Fibroblast of skin of back (primary cell): ENCODE results near the gene CA10.

Experiments used
- DNase-seq: peaks from one replicate; pipeline ENCODE4 v3.0.0-alpha.2; 2013

Gene CA10

DNA sequence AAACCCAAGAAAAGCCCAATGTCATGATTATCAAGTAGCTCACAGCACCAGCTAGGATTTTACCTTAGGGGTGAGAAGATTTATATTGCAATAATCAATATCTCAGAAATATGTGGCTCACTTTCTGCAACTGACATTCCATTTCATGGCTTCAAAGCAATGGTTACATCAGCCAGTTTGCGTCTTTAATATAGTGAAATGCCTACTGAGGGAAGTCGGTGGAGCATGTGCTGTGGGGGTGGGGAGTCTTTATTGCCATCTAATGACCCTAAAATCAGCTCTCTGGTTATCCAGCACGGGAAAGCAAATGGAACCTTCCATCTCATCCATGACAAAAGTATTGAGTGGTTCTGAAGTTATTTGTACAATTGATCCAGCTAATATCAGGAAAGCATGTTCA lies 395.5 kb downstream of the CA10 start:
- no peak for DNase-seq

DNA sequence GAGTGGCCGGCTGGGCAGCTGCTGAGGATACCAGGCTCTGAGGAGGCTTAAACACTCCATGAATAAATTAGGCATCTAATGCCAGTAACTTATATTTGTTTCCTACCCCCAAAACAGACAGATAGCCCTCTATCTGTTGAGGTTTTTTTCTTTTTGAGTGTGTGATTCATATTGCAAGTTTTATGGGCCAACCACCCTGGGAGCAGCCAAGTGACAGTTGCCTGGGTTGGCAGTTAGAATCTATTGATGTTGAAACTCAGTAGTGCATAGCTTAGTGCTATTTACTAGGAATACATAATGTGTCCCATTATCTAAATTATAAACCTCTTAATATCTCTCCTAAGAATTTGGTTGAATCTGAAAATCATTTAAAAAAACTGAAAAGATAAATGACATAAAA lies 397.4 kb downstream of the CA10 start:
- DNase-seq, result no peak

DNA sequence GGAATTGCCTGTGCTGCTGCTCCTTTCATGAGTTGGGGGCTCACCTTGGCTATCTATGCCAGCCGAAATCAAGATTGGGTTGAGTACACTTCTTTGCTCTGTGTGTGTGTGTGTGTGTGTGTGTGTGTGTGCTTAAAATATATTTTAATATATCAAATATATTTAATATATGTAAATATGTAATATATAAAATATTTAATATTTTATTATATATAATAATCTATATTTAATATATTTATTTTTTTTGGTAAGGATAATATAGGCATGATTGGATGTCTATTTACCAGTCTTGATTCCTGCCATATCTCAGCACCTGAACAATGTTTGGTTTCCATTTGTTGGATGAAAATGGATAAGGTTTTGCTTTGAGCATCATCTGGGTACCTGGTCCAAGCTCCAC lies 399.3 kb downstream of the CA10 start:
- DNase-seq, result no peak

DNA sequence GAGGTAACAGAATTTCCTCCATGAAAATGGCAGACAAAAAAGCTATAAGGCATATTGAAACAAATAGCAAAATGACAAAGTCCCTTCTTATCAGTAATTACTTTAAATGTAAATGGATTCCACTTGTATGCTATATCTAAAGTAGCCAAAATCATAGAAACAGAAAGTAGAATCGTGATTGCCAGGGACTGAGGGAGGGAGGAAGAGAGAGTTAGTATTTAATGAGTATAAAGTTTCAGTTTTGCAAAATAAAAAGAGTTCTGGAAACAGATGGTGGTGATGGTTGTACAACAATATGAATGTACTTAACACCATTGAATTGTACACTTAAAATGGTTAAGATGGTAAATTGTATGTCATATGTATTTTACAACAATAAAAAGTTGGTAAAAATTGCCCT lies 407.4 kb downstream of the CA10 start:
- no peak for DNase-seq

DNA sequence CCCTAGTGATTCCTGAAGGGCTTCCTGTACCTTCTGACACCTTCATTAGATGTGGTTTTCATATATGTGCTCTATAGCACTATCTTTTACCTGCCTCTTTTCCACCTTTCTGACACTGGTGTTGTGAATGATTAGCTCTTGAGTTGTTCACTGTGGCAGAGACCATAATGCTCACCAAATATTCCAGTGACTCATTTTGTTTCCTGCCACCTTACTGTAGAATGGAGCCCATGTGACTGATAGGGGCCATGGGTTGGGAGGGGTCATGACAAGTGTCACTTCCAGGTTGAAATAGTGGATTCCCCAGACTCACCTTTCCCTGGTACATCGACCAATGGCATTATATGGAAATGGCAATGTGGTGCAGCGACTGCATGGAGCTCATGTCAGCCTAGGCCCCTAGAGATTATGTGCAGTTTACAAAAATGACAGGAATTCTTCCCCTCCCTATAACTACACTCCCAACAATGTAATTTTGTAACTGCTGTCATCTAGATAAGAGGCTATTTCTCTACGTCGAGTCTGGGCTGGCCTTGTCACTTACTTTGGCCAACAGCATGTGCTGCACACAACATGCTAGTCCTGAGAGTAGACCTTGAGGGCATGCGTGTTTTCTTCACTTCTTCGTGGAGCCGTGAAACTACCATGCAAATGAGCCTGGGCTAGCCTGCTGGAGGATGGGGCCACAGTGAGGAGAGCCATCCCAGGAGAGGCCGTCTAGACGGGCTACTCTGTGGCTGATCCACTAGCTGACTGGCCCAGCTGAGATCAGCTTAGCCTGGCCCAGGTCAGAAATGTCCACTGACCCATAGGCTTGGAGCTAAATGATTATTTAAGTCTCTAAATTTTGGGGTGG lies 409.5 kb downstream of the CA10 start:
- DNase-seq, result no peak

DNA sequence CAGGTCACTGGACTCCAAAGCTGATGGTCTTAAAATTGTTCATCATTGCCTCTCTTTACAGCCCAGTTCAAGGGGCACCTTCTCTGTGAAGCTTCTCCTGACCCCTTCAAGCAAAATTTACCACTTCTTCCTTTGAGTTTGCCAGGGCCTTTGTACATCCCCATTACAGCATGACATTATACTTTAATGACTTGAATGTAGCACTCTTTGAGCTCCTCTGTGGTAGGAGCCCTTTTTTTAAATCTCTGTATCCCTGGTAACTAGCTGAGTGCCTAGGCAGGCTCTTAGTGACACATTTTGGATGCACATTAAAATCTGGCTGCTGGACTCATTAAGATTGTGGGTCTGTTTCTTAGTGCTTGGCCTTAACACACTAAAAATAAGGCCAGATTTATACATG lies 412.1 kb downstream of the CA10 start:
- no peak for DNase-seq

DNA sequence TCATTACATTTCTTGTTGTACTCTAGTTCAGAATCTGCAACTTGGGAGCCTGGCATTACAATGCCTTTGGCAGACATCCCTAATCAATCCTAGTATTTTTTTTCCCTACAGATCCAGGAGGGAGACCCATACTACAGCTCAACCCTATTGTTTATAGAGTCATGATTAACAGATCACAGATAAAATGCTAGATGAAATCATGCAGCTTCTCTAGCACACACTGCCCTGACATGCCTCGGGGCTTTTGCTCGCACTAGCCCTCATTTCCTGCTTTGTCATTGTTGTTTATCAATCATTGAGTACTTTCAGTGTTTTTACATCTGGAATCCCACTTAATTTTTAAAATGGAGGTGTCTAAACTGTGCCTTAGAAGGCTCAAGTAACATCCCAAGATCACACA lies 412.5 kb downstream of the CA10 start:
- DNase-seq, result no peak

DNA sequence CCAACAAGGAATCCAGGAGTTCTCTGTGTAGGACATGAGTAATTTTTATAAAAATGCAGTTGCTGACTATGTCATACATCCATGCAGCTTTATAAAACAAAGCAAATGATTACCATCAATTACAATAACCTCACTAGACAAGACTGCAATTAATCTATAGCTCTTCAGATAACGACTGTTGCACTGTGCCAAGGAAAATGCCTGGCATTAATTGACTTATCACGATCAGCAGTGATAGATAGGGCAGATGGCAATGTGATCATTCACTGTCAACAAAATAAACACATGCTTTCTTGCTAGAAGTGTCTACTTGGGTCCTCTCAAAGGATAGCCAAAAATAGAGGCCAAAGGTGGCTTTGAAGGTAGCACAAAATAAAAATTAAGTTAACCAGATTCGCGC lies 415.0 kb downstream of the CA10 start:
- DNase-seq, result no peak

DNA sequence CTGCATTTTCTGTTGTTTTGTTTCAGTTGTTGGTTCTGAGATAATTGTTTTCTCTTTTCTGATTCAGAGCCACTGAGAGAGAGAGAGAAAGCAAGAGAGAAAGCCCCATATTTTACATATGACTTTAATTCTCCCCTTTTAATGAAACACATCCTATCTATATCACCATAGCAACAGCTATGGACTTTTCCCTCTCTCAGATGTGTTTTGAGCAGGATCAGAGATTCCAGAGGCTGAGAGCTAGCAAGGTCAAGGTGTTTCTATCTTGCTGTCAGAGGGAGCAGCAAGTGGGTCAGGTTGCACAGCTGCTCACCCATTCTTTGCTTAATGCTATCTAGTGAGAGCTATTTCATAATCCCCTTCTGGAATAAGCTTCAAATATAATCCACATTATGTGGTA lies 415.9 kb downstream of the CA10 start:
- no peak for DNase-seq

DNA sequence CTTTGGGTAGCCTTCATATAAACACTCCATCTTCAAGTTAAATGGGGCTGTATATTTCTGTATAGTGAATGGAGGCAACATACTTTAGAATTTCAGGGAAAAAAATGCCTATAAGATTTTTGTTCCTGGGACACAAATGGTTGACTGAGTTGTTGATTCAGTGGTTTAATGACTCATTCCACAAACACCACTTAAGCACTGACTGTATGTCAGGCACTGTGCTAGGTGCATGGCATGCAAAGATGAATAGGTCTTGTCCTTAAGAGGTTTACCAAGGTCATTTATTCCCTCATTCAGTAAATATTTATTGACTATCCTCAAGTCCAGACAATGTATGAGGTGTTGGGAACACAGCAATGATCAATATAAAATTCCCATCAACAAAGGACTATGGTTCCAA lies 417.1 kb downstream of the CA10 start:
- DNase-seq, result peak; percentile 7

DNA sequence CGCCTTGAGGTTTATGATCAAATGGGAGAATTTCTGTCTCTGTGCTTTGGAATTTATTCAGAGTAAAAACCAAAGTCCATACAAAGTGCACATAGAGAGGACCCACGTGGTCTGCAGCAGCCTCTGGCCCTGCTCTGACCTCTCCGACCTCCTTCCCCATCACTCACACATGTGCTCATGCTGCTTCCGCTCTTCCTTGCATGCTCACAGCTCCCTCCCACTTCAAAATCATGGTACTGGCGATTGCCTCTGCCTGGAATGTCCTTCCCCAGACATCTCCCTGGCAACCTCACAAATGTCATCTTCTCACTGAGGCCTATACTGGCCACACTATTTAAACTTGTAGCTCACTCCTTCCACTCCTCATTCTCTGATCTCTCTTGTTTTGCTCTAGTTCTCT lies 418.0 kb downstream of the CA10 start:
- no peak for DNase-seq

DNA sequence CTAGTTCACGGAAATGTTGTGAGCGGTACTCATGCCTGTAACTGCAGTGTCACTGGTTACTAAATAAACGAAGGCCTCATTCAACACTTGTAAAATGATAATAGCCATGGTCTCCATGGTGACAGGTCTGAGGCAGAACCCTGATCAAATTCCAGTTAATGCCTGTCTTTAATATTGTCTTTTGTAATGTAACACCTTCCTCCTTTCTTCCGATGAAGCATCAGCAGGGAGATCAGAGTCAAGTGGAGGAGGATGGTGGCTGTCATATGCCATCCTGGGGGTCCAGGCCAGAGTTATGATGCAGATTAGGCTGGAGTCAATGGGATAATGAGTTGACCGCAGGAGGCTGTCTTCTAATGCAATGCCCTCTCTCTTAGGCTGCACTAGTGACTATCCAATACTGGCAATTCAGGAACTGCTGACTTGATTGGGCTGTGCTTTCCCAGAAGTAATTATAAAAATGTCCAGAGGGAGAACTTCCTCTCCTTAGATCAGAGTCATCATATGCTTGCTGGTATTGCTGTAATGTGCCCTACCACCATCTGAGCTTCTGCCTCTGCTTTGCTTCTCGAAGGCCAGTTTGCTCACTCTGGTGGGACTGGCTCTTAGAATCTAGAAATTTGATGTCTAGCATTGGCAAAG lies 419.1 kb downstream of the CA10 start:
- no peak for DNase-seq

DNA sequence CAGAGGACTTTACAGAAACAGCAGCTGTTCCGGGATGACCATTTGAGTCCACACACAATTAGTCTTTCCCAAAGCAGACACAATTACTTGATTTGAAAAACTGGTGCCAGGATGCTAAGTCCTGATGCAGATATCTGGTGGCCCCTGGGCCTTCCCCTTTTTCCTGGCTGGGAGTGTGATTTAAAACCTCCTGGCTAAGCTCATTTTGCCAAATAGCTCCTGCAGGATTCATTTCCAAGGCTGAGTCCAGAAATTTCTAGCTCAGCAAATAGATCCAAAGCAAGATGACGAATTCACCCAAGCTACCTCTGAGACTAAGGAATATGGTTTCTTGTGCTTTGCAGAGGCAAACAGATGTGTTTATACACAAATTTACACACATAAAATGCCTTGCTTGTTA lies 422.2 kb downstream of the CA10 start:
- DNase-seq, result no peak

DNA sequence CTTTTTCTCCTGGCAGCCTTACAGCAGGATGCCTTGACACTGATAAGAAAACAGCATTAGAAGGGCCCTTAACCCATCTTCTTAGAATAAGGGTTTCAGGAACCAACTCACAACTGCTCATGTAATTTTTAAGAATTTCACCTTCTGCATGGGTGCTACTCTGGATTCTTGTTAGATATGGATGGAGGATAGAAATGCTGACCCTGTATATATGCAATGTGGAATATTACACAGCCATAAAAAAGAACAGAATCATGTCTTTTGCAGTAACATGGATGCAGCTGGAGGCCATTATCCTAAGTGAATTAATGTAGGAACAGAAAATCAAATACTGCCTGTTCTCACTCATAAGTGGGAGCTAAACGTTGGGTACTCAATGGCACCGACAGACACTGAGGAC lies 423.5 kb downstream of the CA10 start:
- no peak for DNase-seq

DNA sequence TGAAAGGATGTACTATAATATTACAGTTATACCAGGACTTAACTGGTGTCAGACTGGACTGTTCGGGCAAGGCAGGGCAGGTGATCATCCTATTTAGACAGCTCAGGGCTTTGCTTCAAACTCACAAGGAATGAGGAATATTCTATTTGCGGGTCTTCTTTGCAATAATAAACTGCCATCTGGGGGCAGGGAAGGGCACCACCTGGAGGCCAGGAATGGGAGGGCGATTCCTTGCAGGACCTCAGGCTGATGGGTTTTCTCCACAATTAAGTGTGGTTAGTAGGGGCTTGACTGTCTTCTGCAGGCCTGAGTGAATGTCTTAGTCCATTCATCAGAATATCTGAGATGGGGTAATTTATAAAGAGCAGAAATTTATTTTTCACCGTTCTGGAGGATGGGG lies 424.1 kb downstream of the CA10 start:
- DNase-seq, result no peak

DNA sequence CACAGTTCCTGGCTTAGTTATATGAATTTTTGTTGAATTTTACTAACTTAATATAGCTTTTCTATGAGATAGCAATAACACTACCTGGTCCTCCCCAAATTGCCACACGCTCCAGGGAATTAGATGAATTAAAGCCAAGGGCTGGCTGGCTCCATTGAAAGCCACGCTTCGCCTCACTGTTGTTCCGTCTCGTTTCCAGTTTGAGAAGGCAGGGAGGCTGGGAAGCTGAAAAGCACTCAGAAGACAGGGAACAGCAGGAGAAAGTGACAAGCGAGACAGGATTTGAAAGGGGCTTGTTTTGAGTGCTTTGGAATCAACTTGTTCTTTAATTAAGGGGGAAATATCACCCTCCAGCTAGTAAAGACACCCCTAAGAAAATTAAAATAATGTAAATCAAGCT lies 425.3 kb downstream of the CA10 start:
- DNase-seq, result no peak

DNA sequence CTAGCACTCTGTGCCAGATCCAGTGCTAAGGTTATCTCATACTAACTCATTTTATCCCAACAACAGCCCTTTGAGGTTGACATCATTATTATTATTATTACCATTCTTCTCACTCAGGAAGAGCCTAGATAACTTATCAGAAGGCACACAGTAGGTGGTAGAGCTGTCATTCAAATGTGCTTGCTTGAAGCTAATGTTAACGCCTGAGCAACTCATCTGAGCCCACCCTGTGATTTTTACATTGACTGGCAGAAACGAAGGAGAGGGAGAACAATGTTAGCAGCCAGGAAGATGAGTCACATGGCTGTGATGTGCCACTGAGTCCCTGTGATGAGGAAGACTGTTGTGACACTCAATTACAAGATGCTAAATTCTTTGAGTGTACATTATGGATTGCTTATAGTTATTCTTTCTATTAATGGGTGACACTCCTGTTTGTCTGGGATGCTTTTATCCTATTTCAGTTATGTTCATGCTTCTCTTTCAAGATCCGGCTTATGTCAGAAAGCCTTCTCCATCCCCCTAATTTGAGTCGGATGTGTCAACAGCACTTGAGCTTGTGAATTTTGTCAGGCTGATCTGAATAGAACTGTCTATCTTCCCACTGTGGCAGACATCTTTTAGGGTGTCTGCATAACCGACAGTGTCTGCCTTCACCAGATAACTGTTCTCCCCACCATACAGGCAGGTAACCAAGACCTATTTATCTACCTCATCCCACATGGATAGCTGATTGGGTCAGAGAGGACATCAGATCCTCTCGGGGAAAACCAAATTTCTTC lies 426.4 kb downstream of the CA10 start:
- no peak for DNase-seq

DNA sequence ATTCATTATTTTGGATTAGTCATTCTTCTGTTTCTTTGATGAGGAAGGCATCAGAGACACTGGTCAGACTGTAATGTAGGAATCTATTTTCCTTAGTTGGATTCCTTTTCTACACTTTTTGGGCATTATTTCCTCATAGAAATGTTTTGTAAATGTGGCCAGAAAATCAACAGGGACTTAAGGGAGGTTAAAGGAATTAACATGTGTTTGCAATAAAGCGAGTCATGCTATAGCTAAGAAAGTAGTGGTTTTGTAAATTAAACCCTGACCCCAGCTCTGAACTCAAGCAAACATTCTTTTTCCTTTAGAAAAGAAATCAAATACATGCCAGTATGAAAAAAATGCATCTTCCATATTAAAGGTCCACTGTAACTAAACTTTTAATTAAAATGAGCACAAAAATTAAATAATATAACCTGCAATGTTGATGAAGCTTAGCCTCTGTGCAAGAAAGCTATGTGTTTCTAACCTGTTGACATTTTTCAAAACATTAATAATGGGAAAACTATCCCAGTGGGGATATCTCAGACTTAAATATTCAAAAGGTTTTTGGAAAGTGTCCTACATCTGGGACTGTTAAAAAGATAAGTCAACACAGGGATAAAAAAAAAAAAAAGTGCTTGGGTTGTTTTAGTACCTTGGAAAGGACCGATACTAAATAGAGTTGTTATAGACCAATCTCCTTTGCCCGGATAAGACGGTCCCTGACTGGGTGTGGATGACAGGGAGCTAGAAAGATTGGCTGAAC lies 428.0 kb downstream of the CA10 start:
- DNase-seq, result peak; percentile 15

DNA sequence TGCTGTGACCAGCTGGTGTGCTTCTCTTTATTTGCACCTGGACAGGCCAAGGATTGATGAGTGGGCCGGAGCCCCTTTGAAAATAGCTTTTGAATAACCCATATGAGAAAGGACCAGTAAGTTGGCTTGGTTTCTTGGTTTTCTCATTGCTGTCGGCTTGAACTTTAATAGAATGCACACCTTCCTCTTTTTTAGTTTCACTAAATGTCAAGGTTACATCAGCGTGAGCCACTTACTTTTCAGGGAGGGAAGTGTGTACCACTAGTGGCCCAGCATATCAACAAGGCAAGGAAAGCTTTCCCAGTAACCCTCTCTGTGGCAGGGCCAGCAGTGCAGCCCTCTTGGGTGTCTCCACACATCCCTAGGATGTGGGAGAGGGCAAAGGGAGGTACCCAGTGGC lies 433.3 kb downstream of the CA10 start:
- DNase-seq, result no peak

DNA sequence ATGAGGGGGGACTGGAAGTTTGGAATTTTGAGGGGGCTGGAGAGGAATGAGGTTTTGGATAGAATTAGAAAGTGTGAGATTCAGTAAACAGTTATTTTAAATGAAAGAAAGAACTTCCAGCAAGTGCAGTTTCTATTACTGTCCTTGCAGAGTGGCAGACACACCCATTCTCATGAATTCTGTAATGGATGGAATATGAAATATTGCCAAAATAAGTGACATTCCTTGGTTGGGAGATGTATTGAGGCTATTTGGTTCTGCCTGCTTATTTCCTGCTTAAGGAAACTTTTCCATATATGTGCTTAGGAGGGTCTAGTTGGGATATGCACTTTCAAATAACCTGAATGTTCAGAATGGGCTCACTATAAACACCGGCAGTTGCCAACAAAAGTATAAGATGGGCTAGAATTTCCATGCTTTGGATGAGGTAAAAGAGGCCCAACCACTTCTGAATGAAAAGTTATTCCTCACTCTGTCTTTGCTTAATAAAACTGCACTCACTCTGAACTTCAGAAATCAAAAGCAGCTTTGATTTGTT lies 434.4 kb downstream of the CA10 start:
- DNase-seq, result no peak

DNA sequence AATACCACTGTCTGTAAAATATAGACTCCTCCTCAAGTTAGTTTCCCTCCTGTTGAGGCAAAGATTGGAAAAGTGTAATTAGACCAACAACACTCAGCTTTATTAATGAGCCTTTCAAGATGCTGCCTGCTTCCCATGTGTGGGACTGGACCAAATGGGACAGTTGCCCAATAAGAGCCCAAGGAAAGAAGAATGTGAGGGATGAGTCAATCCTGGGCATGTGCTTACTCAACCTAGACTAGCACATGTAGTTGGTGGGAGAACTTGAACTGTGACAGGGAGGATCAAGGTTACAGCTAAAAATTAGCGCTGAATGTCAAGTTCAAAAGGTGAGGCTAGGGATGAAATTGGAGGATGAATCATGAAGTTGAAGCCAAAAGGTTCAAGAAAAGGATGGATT lies 435.5 kb downstream of the CA10 start:
- peak; percentile 12 for DNase-seq

DNA sequence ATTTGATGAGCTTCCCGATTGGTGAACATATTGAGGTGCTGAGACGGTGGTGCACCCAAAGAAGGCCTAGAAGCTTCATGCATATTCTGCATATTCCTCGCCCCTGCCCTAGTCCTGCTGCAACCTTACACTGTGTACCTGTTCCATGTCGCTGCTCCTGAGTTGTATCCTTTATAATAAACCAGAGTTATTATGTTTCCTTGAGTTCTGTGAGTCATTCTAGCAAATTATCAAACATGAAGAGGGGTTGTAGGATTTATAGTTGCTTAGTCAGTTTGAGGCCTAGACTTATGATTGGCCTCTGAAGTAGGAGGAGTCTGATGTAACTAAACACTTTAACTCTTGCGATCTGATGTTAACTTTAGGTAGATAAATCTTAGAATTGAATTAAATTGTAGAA lies 436.8 kb downstream of the CA10 start:
- no peak for DNase-seq

DNA sequence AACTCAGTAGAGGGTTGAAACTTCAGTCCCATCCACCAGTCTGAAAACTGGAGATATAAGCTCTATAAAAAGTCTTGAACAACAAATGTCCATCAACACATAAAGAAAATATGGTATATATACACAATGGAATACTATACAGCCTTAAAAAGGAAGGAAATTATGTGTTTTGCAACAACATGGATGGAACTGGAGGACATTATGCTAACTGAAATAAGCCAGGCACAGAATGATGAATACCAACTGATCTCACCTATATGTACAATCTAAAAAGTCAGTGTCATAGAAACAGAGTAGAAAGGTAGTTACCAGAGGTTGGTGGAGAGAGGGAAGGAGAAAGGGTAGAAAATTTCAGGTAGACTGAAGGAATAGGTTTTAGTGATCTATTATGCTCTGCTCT lies 438.1 kb downstream of the CA10 start:
- DNase-seq, result no peak
